MCF 10A (cell line): ENCODE measurements around the gene ERVMER34-1. TPM values are rescaled to one million over a fixed set of nuclear protein-coding genes. Genes with fewer than 3 reads are reported as not detected.
A peak's percentile ranks its signal among the peaks of the same experiment; 100 is the strongest.

Experiments used
- BruUV-seq: library from RNA; stranded (reverse); fragments of 400-500 nt; replicated peaks from 2 replicates; lab custom pipeline; 2021; lab: Mats Ljungman, UMichigan
- CTCF ChIA-PET: fragments of 300-600 bp; sonication (Branson Sonifier 250); formaldehyde crosslinking; extraction: SDS; loops from one replicate; lab custom pipeline; 2021; ENCODE audit warnings: antibody characterized with exemption, inconsistent platforms; lab: Yijun Ruan, JAX
- POLR2A ChIA-PET: fragments of 300-600, 350-650 bp; sonication (Branson Sonifier 250); formaldehyde crosslinking; extraction: SDS; loops from one replicate; lab custom pipeline; 2020; ENCODE audit warnings: antibody characterized with exemption, inconsistent platforms; lab: Yijun Ruan, JAX
- DNase-seq: peaks from one replicate; pipeline ENCODE4 v3.0.0-alpha.2; 2018; ENCODE audit not compliant: unreplicated experiment
- H3K27ac Mint-ChIP-seq: one replicate; pipeline ENCODE4 v1.8.0; 2022; ENCODE audit warnings: mild to moderate bottlenecking, low read depth, mixed read lengths; ENCODE audit not compliant: unreplicated experiment
- H3K27me3 Mint-ChIP-seq: one replicate; pipeline ENCODE4 v1.8.0; 2022; ENCODE audit warnings: mixed read lengths; ENCODE audit not compliant: insufficient read depth, unreplicated experiment
- H3K36me3 Mint-ChIP-seq: one replicate; pipeline ENCODE4 v1.8.0; 2022; ENCODE audit warnings: mild to moderate bottlenecking, moderate library complexity, mixed read lengths; ENCODE audit not compliant: insufficient read depth, unreplicated experiment
- H3K4me1 Mint-ChIP-seq: one replicate; pipeline ENCODE4 v1.8.0; 2022; ENCODE audit warnings: mixed read lengths; ENCODE audit not compliant: insufficient read depth, unreplicated experiment
- H3K4me3 Mint-ChIP-seq: one replicate; pipeline ENCODE4 v1.8.0; 2022; ENCODE audit warnings: mild to moderate bottlenecking, moderate library complexity, mixed read lengths; ENCODE audit not compliant: unreplicated experiment
- H3K9me3 Mint-ChIP-seq: one replicate; pipeline ENCODE4 v1.8.0; 2022; ENCODE audit warnings: mixed read lengths; ENCODE audit not compliant: unreplicated experiment
- intact Hi-C: fragments of 100-400 bp; cut with micrococcal nuclease; formaldehyde crosslinking; loops from 2 replicates; pipeline ENCODE4 v1.14.1; 2022
- total RNA-seq: library from RNA; stranded (reverse); gene quantifications from 2 replicates; pipeline ENCODE4 v1.2.3, GENCODE V29; 2022
- TF ChIP-seq, protein P1 (sequence below): fragments of 200-600 bp; IDR thresholded peaks from one replicate; pipeline ENCODE4 v1.8.0; 2022; ENCODE audit warnings: antibody characterized with exemption, mild to moderate bottlenecking; ENCODE audit not compliant: unreplicated experiment

ERVMER34-1 gene
- total RNA-seq, 1 experiment from 2014 or later: 6.7 TPM

DNA sequence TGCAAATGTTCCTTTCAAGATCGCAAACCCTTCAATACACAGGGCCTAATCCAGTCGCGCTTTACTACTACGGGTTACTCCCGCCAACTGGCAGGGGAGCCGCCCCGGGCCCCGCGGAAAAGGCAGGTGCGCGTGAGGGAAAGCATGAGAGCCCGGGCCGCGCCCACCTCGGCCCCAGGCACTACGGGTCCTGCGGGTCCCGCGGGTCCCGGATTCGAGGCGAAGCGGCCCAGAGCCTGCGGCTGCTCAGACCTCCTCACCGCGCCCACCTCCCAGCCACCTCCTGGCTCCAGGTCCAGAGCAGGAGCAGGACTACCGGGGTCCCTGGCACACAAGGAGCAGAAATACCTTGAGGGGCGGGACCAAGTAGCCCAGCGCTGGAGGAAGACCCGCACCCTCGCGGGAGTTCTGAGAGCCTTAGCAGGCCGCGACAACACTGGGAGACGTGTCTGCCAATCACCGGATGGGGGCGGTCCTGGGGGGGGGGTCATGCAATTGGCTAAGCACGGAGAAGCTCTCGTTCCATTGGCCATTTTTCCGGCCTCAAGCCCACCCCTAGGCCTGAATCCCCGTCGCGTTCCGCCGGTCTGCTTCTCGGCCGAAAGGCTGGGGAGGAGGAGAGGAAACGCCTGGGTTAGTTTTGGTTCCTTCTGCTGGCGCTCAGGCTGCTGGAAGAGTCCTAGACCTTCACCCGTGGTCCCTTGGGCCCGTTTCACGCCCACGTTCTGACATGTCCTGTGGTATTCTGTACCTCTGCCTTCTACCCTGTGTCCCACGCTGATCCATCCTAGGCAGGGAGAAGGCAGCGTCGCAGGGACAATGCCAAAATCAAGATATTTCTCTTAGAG, 29.0 kb downstream of the ERVMER34-1 start:
- Mint-ChIP-seq H3K4me3 (peak overlapping the region; percentile 72), H3K36me3 (peaks cover 22% of the 10 kb centered on the region), H3K9me3 (no peaks in the 10 kb centered on the region), H3K27me3 (no peaks in the 10 kb centered on the region), H3K4me1 (no peaks in the 10 kb centered on the region), H3K27ac (peak overlapping the region; percentile 11)
- TF ChIP-seq, protein P1, sequence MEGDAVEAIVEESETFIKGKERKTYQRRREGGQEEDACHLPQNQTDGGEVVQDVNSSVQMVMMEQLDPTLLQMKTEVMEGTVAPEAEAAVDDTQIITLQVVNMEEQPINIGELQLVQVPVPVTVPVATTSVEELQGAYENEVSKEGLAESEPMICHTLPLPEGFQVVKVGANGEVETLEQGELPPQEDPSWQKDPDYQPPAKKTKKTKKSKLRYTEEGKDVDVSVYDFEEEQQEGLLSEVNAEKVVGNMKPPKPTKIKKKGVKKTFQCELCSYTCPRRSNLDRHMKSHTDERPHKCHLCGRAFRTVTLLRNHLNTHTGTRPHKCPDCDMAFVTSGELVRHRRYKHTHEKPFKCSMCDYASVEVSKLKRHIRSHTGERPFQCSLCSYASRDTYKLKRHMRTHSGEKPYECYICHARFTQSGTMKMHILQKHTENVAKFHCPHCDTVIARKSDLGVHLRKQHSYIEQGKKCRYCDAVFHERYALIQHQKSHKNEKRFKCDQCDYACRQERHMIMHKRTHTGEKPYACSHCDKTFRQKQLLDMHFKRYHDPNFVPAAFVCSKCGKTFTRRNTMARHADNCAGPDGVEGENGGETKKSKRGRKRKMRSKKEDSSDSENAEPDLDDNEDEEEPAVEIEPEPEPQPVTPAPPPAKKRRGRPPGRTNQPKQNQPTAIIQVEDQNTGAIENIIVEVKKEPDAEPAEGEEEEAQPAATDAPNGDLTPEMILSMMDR: no peak
- intact Hi-C loops: loop anchor here (2.0 kb wide), 1 partner anchor 189 kb away; no protein-coding TSS in a partner anchor
- peak; percentile 98 for DNase-seq
- ChIA-PET CTCF (interaction anchor here (0.7 to 1.5 kb wide), 3 partner anchors 9 to 261 kb away, joined by 3 to 5 read pairs (median 4); no protein-coding TSS in a partner anchor), POLR2A (interaction anchor here (0.6 to 4.9 kb wide), 11 partner anchors 10 to 191 kb away, joined by 3 to 47 read pairs (median 5); no protein-coding TSS in a partner anchor)
- no TSS peak for BruUV-seq

DNA sequence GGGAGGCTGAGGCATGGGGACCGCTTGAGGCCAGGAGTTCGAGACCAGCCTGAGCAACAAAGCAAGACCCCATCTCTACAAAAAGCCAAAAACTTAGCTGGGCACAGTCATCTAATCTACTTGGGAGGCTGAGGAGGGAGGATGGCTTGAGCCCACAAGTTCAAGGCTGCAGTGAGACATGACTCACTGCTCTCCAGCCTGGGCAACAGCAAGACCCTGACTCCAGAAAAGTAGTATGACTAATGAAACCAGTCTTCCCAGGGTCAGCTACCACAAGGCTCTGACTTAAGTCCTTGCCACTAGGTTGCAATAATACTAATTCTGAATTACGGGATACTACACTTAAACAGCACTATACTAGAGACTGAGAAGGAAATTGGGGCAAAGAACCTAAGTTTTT, 33.1 kb downstream of the ERVMER34-1 start:
- Mint-ChIP-seq H3K4me3 (no peak overlapping the region), H3K36me3 (peaks cover 62% of the 10 kb centered on the region), H3K4me1 (peaks cover 20% of the 10 kb centered on the region), H3K9me3 (no peaks in the 10 kb centered on the region), H3K27ac (no peak overlapping the region), H3K27me3 (no peaks in the 10 kb centered on the region)
- BruUV-seq: no TSS peak
- ChIA-PET CTCF (interaction anchor here (0.6 to 1.1 kb wide), 3 partner anchors 42 to 264 kb away, joined by 3 read pairs; no protein-coding TSS in a partner anchor), POLR2A (interaction anchor here (0.6 to 2.1 kb wide), 5 partner anchors 9 to 120 kb away, joined by 3 to 5 read pairs (median 4); no protein-coding TSS in a partner anchor)
- TF ChIP-seq, protein P1: no peak
- DNase-seq: peak; percentile 47
- intact Hi-C loops: no loop called here

DNA sequence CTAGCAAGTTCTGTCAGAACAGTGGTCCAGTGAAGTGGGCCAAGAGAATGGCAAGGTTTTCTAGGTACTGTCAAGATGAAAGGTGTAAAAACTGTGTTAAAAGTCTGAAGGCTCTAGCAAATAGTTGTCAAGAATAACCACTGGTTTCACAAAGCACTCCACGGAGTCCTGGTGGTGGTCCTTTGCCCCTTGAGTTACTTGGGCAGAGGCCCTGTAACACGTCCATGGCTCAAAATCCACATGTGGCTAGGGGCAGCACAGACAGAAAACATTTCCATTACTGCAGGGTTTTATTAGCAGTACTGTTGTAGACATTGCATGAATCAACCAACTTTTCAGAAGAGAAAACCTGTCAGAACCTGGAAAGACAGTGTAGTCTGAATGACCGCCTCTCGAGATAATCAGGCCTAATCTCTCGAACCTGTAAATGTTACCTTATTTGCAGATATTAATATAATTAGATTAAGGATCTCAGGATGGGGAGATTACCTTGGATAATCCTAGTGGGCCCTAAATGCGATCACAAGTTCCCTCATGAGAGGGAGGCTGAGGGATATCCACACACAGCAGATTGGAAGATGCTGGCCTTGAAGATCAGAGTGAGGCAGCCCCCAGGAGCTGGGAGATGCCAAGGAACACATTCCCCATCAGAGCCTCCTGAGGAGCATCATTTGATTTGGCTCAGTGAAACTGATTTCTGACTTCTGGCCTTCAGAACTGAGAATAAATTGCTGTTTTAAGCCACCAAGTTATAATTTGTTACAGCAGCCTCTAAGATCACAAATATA, 34.7 kb downstream of the ERVMER34-1 start:
- intact Hi-C loops: no loop called here
- H3K36me3 Mint-ChIP-seq: peaks cover 67% of the 10 kb centered on the region
- CTCF ChIA-PET: interaction anchor here (0.5 kb wide), 1 partner anchor 157 kb away, joined by 3 read pairs; no protein-coding TSS in a partner anchor

More for the DNA sequence above, 34.7 kb downstream of the ERVMER34-1 start:
- peak overlapping the region; percentile 31 for H3K27ac Mint-ChIP-seq
- BruUV-seq: no TSS peak
- peaks cover 20% of the 10 kb centered on the region for H3K4me1 Mint-ChIP-seq
- no peak for DNase-seq
- TF ChIP-seq, protein P1: no peak
- POLR2A ChIA-PET: interaction anchor here (0.6 to 0.7 kb wide), 3 partner anchors 204 to 1500 kb away, joined by 3 read pairs; no protein-coding TSS in a partner anchor
- H3K4me3 Mint-ChIP-seq: no peak overlapping the region
- no peaks in the 10 kb centered on the region for H3K9me3 Mint-ChIP-seq
- no peaks in the 10 kb centered on the region for H3K27me3 Mint-ChIP-seq
